ENCODE measurements around the gene C9.

- TF ChIP-seq CTCF (IDR thresholded peaks at IDR 0.05) (no peak), POLR2A (IDR thresholded peaks at IDR 0.05) (no peak), EP300 (IDR thresholded peaks at IDR 0.05; ENCODE audit: low read depth) (no peak)
These were observed 20.0 kb upstream of the C9 start for GRCh38 chr5:39384271-39384670.

Measured in transverse colon (tissue), 3 donors.